Stomach (tissue), 9 donors: ENCODE data around the gene KLHDC7A. TPM values are rescaled to one million over a fixed set of nuclear protein-coding genes. Genes with fewer than 3 reads are reported as not detected.
A peak's percentile ranks its signal among the peaks of the same experiment; 100 is the strongest.

ENCODE experiments used
- DNase-seq, 2 donors: peaks; one replicate each; pipeline versions ENCODE4 v3.0.0 to v3.0.0-alpha.2; 2013 to 2019
- H3K27ac ChIP-seq, 5 donors: fragments of 200-600 bp in 4 of 5; sonication (generic) in 4 of 5; one replicate each; pipeline ENCODE4 v1.5.1; 2013 to 2019; ENCODE audit warnings: mild to moderate bottlenecking in 1 of 5, moderate library complexity in 1 of 5
- H3K27me3 ChIP-seq, 3 donors: fragments of 200-600 bp; sonication (generic); one replicate each; pipeline ENCODE4 v1.5.1; 2017 to 2019; ENCODE audit warnings: mixed run types in 1 of 3
- H3K36me3 ChIP-seq, 4 donors: fragments of 200-600 bp; sonication (generic); 1 replicate in 3 of 4; 2 replicates in 1 of 4; pipeline ENCODE4 v1.5.1; 2016 to 2019
- H3K4me1 ChIP-seq, 4 donors: fragments of 200-600 bp; sonication (generic); one replicate each; pipeline ENCODE4 v1.5.1; 2016 to 2019
- H3K4me3 ChIP-seq, 4 donors: fragments of 200-600 bp; sonication (generic) in 3 of 4; one replicate each; pipeline ENCODE4 v1.5.1; 2016 to 2019; ENCODE audit warnings: mild to moderate bottlenecking in 1 of 4
- H3K9me3 ChIP-seq, 4 donors: fragments of 200-600 bp; sonication (generic); one replicate each; pipeline ENCODE4 v1.5.1; 2016 to 2019
- EP300 ChIP-seq: sonication (generic); formaldehyde crosslinking; IDR thresholded peaks from one replicate; pipeline ENCODE4 v1.6.1; 2017; ENCODE audit warnings: antibody characterized with exemption
- POLR2A ChIP-seq, 4 donors: fragments of 450-650 bp; IDR thresholded peaks; one replicate each; pipeline ENCODE4 v1.6.1; 2016; ENCODE audit warnings: antibody characterized with exemption in 4 of 4, control low read depth in 2 of 4, mild to moderate bottlenecking in 1 of 4, moderate library complexity in 1 of 4
- POLR2AphosphoS5 ChIP-seq, 3 donors: sonication (generic); formaldehyde crosslinking; IDR thresholded peaks; one replicate each; pipeline ENCODE4 v1.6.1; 2016; ENCODE audit warnings: antibody characterized with exemption in 3 of 3
- WGBS, 5 donors: extraction: QIAGEN DNeasy Blood & Tissue Kit in 3 of 5; methylation state at CpG; one replicate each; pipeline versions ENCODE4 v1.1.5 to v1.1.7; 2013 to 2018; 5-methylcytosine and 5-hydroxymethylcytosine counted together
- intact Hi-C: fragments of 100-400 bp; cut with DNase I; formaldehyde crosslinking; loops from one replicate; pipeline ENCODE4 v1.15.1; 2023; ENCODE audit warnings: low total_unique reads
- polyA plus RNA-seq, 3 donors: library from polyadenylated mRNA; stranded (reverse); fragments of 200-250 nt; gene quantifications; one replicate each; pipeline ENCODE4 v1.2.3, GENCODE V29; 2013
- total RNA-seq, 5 donors: library from RNA; depleted of rRNA; stranded (reverse); fragments of >200 nt; gene quantifications; one replicate each; pipeline versions ENCODE4 v1.1.0 to v1.2.3, GENCODE V29; 2014 to 2016
- TF ChIP-seq, protein P1 (sequence below), 7 experiments: fragments of 450-650 bp in 4 of 7; fragments of 200-600 bp in 3 of 7; sonication (generic) in 3 of 7; IDR thresholded peaks; one replicate each; pipeline ENCODE4 v1.5.1; 2016 to 2019; ENCODE audit warnings: antibody characterized with exemption in 7 of 7, control low read depth in 2 of 7, mild to moderate bottlenecking in 1 of 7
- donor health status: healthy with polysubstance abuse.
- donor health status: Bipolar disorder and iron deficiency.
- donor health status: healthy.

The KLHDC7A gene
- total and polyA plus RNA-seq, 8 donors = 0.29 to 8.9 (median 1.9) TPM

DNA sequence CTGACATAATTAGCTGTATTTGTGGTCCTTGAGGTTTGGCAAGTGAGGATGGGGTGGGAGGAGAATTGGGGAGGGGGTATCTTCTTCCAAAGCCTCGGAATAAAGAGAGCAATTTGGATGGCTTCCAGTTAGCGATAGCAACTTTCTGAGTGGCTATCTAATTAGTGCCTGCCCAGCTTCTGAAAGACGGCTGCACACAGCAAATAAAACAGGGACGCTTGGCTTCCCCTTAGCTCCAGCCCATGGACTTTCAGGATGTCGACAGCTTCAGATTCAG, 31.1 kb downstream of the KLHDC7A start:
- Histone ChIP-seq H3K27me3 (no peaks in the 10 kb centered on the region), H3K4me1 (peaks cover 0 to 7% (median 2%) of the 10 kb centered on the region in 4 donors), H3K36me3 (no peaks in the 10 kb centered on the region), H3K27ac (no peak overlapping the region), H3K4me3 (no peak overlapping the region), H3K9me3 (peaks cover 8 to 29% (median 19%) of the 10 kb centered on the region in 4 donors)
- TF ChIP-seq POLR2AphosphoS5 (IDR thresholded peaks at IDR 0.05) (no peak), POLR2A (IDR thresholded peaks at IDR 0.05) (no peak), EP300 (no peak)
- TF ChIP-seq, protein P1, sequence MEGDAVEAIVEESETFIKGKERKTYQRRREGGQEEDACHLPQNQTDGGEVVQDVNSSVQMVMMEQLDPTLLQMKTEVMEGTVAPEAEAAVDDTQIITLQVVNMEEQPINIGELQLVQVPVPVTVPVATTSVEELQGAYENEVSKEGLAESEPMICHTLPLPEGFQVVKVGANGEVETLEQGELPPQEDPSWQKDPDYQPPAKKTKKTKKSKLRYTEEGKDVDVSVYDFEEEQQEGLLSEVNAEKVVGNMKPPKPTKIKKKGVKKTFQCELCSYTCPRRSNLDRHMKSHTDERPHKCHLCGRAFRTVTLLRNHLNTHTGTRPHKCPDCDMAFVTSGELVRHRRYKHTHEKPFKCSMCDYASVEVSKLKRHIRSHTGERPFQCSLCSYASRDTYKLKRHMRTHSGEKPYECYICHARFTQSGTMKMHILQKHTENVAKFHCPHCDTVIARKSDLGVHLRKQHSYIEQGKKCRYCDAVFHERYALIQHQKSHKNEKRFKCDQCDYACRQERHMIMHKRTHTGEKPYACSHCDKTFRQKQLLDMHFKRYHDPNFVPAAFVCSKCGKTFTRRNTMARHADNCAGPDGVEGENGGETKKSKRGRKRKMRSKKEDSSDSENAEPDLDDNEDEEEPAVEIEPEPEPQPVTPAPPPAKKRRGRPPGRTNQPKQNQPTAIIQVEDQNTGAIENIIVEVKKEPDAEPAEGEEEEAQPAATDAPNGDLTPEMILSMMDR (IDR thresholded peaks at IDR 0.05) = no peak
- no peak for DNase-seq
- 48 to 62% (median 48%) methylated on average over 5 of the region's 5 CpGs for WGBS, 5 donors
- intact Hi-C loops = no loop called here

DNA sequence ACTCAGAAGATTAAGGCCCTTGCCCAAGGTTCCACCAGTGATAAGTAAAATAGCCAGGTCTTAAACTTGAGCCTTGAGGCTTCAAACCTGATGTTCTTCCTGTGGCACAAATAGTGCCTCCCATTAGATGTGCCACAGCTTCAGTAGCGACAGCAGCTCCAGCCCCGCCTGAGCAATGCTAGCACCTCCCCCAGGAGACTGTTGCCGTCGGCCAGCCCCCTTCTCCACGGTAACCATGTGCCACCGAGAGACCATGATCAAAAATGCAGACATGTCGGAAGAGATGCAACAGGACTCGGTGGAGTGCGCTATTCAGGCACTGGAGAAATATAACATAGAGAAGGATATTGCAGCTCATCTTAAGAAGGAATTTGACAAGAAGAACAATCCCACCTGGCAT, 32.2 kb downstream of the KLHDC7A start:
- TF ChIP-seq, protein P1 (IDR thresholded peaks at IDR 0.05) = no peak
- TF ChIP-seq POLR2AphosphoS5 (IDR thresholded peaks at IDR 0.05) (no peak), EP300 (no peak), POLR2A (IDR thresholded peaks at IDR 0.05) (no peak)
- 69 to 80% (median 78%) methylated on average over 9 of the region's 9 CpGs for WGBS, 5 donors
- Histone ChIP-seq H3K27me3 (no peaks in the 10 kb centered on the region), H3K36me3 (no peaks in the 10 kb centered on the region), H3K27ac (no peak overlapping the region), H3K4me1 (peaks cover 0 to 7% (median 2%) of the 10 kb centered on the region in 4 donors), H3K4me3 (no peak overlapping the region), H3K9me3 (peaks cover 8 to 29% (median 22%) of the 10 kb centered on the region in 4 donors)
- no peak for DNase-seq
- intact Hi-C loops = no loop called here

DNA sequence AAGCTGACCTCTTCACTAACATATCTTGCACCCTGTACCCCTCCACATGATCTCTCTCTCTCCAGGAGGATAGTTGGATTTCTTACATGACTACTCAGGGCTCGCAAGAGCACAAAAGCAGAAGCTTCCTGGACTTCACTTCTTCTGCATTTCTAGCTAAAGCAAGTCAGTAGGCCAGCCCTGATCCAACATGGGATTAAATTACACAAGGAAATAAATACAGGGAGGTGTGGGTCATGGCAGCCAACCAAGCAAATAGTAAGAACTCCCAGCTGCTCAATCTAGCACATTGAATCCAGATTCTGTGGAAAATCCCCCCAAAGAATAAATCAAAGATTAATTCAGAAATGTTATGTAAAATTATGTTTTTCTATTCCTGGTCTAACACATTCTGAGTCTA, 33.3 kb downstream of the KLHDC7A start:
- H3K27ac ChIP-seq = peak overlapping the region in 2 of 5 donors; percentile 10 to 55
- WGBS, 5 donors = 17 to 44% (median 33%) methylated on average over 1 of the region's 1 CpG
- no peaks in the 10 kb centered on the region for H3K36me3 ChIP-seq
- no peaks in the 10 kb centered on the region for H3K27me3 ChIP-seq
- intact Hi-C loops = no loop called here
- peak; percentile 49 to 62 for DNase-seq
- peaks cover 8 to 28% (median 20%) of the 10 kb centered on the region in 4 donors for H3K9me3 ChIP-seq
- peaks cover 0 to 7% (median 2%) of the 10 kb centered on the region in 4 donors for H3K4me1 ChIP-seq
- no peak overlapping the region for H3K4me3 ChIP-seq
- no peak for TF ChIP-seq EP300
- TF ChIP-seq, protein P1 (IDR thresholded peaks at IDR 0.05) = no peak
- TF ChIP-seq POLR2AphosphoS5 (IDR thresholded peaks at IDR 0.05) = no peak
- no peak for TF ChIP-seq POLR2A (IDR thresholded peaks at IDR 0.05)

GRCh38 chr1:18515120-18515667, 34.5 kb downstream of the KLHDC7A start:
- intact Hi-C loops = no loop called here
- peaks cover 8 to 28% (median 20%) of the 10 kb centered on the region in 4 donors for H3K9me3 ChIP-seq
- no peak overlapping the region for H3K27ac ChIP-seq
- no peak for DNase-seq
- H3K4me3 ChIP-seq = no peak overlapping the region
- no peaks in the 10 kb centered on the region for H3K36me3 ChIP-seq
- no peaks in the 10 kb centered on the region for H3K27me3 ChIP-seq
- TF ChIP-seq EP300 = no peak
- no peak for TF ChIP-seq POLR2AphosphoS5 (IDR thresholded peaks at IDR 0.05)
- TF ChIP-seq, protein P1 (IDR thresholded peaks at IDR 0.05) = no peak
- no peak for TF ChIP-seq POLR2A (IDR thresholded peaks at IDR 0.05)
- WGBS, 5 donors = 67 to 88% (median 73%) methylated on average over 1 of the region's 1 CpG
- peaks cover 0 to 4% (median 2%) of the 10 kb centered on the region in 4 donors for H3K4me1 ChIP-seq
